GM12873 (cell line): ENCODE measurements around the gene ANKRD17.

Experiments
- CTCF ChIP-seq: IDR thresholded peaks from 2 replicates; pipeline ENCODE4 v1.5.1; 2012; ENCODE audit warnings: low read depth, mild to moderate bottlenecking, moderate library complexity, low read length, control low read depth; ENCODE audit not compliant: insufficient read depth; ENCODE audit errors: missing control alignments

The ANKRD17 gene

GRCh38 chr4:73244945-73245601 is 13.5 kb downstream of the ANKRD17 start:
- TF ChIP-seq CTCF: no peak

- no peak for TF ChIP-seq CTCF
These were observed 21.6 kb downstream of the ANKRD17 start for GRCh38 chr4:73237044-73237443.

- no peak for TF ChIP-seq CTCF
These were observed 22.4 kb downstream of the ANKRD17 start for GRCh38 chr4:73236151-73236550.

- no peak for TF ChIP-seq CTCF
These were observed 23.9 kb downstream of the ANKRD17 start for GRCh38 chr4:73234712-73235111.

GRCh38 chr4:73231518-73232487 is 26.8 kb downstream of the ANKRD17 start:
- TF ChIP-seq CTCF: no peak

GRCh38 chr4:73230865-73231517 is 27.6 kb downstream of the ANKRD17 start:
- TF ChIP-seq CTCF: no peak

GRCh38 chr4:73224886-73225285 is 33.7 kb downstream of the ANKRD17 start:
- TF ChIP-seq CTCF: no peak
